ENCODE data around the gene PGM2.
"Not testable (repeated sequence)": the region's sequence is repeated elsewhere in the genome, so short reads cannot be mapped to it uniquely, and the experiment has no call there.

The PGM2 gene

DNA sequence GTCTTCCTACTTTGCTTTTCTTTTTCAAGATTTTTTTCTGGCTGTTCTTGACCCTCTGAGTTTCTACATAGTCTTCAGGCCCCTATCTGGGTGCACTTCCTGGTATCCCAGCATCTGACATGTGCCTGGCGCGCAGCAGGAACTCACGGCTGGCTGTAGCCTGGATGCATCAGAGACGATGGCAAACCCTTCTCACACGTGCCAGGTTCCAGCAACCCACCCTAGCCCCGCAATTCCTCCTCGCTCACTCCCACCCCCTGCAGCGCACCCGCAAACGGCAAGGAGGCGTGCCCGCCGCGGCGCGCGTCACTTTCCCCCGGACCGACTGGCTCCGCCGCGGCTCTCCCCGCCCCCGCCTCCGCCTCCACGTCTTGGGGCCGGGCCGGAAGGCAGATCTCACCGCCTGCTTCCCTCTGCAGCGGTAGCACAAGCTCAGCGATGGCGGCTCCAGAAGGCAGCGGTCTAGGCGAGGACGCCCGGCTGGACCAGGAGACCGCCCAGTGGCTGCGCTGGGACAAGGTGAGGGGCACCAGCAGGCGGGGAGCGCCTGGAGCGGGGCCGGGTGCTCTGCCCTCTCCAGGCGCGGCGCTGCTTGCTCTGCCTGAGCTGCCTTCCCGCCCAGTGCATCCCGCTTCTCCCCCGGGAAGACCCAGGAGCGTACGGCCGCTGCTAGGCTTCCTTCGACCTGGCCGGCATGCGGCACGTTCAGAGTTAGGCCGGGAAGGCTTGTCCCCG is at the start of gene PGM2:
Gene PGM2, plus strand, starts transcription at position 392 of the 735 bp plus-strand sequence. Its CDS starts 47 bp downstream, at position 439.
- DNase-seq (ENCODE audit: low spot score): peak; percentile 95

- no peak for DNase-seq (ENCODE audit: low spot score)
These were observed 46.6 kb upstream of the PGM2 start for GRCh38 chr4:37779896-37780295.

DNA sequence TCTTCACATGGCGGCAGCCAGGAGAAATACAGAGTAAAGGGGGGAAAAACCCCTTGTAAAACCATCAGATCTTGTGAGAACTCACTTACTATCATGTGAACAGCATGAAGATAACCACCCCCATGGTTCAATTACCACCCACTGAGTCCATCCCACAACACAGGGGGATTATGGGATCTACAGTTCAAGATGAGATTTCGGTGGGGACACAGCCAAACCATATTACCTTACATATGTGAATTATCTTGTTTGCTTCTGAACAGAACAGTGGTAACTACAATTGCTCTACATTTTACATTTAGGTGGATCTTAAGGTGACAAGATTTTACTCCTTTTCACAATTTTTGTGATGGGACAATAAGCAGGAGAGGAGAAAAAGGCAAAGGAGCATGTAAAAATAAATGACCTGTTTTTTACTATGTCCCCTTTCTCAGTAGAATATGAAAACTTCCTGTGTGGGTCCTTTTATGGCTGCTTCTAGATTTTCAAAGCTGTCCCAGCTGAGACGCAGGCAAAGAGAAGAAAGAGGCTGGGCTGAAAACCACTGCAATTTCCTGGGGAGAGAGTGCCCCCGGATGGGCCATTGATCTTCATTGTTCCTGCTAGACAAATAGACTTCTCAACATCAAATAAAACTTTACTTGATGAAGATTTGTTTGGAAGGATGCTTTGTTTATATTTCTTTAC is 45.9 kb upstream of the PGM2 start:
- peak; percentile 20 for DNase-seq (ENCODE audit: low spot score)

DNA sequence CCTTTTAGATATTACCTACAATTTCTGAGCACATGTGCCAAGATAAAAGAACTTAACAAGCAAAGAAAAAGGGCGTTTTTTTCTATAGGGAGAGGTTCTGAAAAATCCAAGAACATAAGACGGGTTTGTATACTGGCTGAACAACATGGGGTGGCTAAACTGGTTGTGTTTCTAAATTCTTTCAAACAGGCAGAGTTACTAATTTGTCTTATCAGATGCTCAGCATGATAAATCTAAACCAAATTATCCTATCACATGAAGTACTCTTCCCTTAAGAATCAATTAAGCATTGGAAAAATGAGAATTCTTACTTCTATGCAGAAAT is 45.4 kb upstream of the PGM2 start:
- no peak for DNase-seq (ENCODE audit: low spot score)

GRCh38 chr4:37786267-37786666 is 40.2 kb upstream of the PGM2 start:
- not testable (repeated sequence) for DNase-seq (ENCODE audit: low spot score)

DNA sequence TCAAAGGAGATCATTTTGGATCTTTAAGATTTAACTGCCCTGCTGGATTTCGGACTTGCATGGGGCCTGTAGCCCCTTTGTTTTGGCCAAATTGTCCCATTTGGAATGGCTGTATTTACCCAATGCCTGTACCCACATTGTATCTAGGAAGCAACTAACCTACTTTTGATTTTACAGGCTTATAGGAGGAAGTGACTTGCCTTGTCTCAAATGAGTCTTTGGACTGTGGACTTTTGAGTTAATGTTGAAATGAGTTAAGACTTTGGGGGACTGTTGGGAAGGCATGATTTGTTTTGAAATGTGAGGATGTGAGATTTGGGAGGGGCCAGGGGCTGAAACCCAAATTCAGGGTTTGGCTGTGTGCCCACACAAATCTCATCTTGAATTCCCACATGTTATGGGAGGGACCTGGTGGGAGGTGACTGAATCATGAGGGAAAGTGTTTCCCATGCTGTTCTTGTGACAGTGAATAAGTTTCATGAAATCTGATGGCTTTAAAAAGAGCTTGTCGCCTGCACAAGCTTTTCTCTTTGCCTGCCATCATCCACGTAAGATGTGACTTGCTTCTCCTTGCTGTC is 38.5 kb upstream of the PGM2 start:
- not testable (repeated sequence) for DNase-seq (ENCODE audit: low spot score)

DNA sequence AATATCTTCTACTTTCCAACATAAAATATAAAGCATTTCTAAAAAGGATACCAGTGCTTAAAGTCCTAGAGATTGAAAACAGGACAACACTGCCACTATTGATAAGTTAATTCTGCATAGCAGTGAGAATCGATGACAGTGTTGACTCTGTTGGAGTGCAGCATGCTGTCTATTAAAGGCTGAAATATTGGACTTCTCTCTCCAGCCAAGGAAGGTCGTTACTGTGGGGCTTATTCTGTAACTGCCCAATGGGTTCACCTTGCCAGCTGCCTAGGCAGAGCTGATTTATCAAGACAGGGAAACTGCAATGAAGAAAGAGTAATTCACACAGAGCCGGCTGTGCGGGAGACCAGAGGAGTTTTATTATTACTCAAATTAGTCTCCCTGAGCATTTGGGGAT is 37.7 kb upstream of the PGM2 start:
- no peak for DNase-seq (ENCODE audit: low spot score)

GRCh38 chr4:37792241-37792640 is 34.2 kb upstream of the PGM2 start:
- no peak for DNase-seq (ENCODE audit: low spot score)

DNA sequence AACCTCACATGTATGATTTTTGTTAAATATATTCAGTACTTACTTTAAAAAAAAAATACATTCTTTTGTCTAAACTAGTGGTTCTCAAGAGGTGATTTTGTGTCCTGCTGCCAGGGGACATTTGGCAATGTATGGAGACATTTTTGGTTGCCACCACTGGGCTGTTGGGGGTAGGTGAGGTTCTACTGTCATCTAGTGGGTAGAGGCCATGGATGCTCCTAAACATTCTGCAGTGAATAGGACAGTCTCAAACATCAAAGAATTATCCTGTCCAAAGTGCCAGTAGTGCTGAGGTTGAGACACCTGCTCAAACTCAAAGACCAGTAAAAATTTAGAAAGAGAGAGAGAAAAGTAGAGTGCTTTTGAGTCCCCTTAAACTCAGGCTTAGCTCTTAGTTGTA is 32.9 kb upstream of the PGM2 start:
- DNase-seq (ENCODE audit: low spot score): peak; percentile 17

DNA sequence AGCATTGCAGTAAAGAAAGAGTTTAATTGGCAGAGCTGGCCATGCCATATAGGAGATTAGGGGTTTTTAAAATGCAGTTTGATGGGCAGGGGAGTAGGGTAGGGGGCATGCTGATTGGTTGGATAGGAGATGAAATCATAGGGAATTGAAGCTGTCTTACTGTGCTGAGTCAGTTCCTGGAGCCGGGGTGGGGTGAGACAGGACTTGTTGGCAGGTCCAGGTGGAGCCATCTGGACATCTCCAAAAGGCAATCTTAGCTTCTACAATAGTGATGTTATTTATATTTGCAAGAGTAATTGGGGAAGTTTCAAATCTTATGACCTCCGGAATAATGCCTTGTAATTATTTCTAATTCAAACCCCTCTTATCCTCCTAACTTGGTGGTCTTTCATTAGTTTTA is 32.4 kb upstream of the PGM2 start:
- DNase-seq (ENCODE audit: low spot score): no peak

- DNase-seq (ENCODE audit: low spot score): no peak
These were observed 30.8 kb upstream of the PGM2 start for GRCh38 chr4:37795581-37796195.

- no peak for DNase-seq (ENCODE audit: low spot score)
These were observed 29.1 kb upstream of the PGM2 start for GRCh38 chr4:37797374-37797773.

DNA sequence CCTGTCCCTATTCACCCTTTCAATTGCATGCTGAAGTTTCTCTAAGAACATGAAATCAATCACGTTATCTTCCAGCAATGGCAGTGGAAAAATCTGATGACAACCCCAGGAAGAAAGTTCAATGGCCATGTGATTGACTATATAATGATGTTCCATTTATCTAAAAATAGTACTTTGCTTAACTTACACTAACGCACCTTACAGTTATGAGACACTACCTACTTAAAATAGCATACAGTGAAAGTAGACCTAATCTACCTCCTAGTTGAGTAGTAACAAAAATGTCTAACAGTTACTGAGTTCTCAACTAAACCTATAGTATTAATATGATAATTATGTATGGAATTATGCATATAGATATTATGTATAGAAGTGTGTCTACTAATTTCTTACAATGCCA is 28.6 kb upstream of the PGM2 start:
- DNase-seq (ENCODE audit: low spot score): no peak

- no peak for DNase-seq (ENCODE audit: low spot score)
These were observed 27.9 kb upstream of the PGM2 start for GRCh38 chr4:37798616-37799015.

DNA sequence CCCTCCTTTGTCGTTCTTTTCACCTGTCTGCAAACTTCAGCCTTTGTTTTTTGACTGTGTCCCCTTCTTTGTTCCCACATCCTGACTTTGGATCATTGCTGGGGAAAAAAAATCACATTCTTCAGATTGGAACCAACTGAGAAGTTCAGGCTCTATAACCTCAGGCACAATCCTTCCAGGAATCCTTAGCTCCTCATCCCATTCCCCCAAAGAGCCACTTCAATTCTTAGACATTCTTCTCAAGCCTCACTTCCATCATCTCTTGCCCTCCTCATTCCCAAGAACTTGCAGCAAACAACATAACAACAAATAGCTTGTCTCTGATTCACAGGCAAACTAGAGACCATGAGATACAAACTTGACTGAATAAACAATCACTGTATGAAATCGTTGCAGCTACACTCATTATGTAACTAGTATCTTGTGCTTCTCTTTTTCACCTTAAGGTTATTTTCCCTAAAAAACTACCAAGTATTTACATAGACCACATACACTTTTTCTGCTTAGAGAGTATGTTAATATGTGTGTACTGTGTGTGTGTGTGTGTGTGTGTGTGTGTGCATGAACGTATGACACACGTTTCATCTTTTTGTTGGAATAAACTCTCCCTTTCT is 26.4 kb upstream of the PGM2 start:
- no peak for DNase-seq (ENCODE audit: low spot score)

GRCh38 chr4:37802068-37802666 is 24.3 kb upstream of the PGM2 start:
- DNase-seq (ENCODE audit: low spot score): peak; percentile 71

DNA sequence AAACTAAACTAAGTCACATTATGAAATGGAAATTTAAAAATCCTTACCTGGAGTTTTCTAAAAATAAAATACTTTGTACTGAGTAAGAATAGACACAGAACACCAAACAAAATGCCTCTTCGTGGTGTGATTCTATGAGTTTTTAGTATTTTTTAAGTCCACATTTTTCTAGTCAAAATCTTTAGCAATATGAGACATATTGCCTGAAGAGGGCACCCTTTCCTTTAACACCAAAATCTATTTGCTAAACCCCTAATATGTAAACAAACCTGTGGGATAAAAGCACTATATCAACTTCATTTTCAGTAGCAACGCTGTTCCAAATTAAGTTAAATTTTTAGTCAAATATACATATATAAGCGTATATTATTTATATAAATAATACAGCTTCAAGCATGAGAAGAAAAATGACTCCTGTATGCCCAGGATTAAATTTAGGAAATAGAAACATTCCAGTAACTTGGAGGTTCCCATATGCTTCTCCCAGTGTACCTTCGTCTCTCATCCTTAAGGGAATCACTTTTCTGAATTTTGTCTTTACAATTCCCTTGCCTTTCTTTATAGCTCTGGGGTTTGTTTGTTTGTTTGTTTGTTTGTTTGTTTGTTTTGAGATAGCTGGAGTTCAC is 23.0 kb upstream of the PGM2 start:
- peak; percentile 36 for DNase-seq (ENCODE audit: low spot score)

DNA sequence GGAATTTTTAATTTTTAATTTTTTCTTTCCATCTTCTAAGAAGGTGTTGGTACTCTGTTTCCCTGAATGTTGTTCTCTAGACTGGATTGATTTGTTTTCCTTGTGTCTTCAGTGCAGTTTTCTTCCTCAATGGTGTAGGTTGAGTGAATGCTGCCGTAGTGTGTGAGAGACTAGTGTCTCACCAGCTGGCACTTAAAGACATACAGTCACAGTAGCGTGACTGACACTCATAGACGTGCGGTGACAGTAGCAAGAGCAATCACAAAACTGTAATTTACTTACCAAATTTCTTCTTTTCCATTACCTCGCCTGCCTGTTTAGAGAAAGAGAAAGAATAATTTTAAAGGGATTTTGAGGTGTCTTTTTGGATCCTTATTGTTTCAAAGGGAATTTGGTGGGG is 21.4 kb upstream of the PGM2 start:
- no peak for DNase-seq (ENCODE audit: low spot score)

GRCh38 chr4:37812713-37813112 is 13.8 kb upstream of the PGM2 start:
- DNase-seq (ENCODE audit: low spot score): peak; percentile 47

GRCh38 chr4:37815591-37815990 is 10.9 kb upstream of the PGM2 start:
- DNase-seq (ENCODE audit: low spot score): no peak

- DNase-seq (ENCODE audit: low spot score): no peak
These were observed 10.5 kb upstream of the PGM2 start for GRCh38 chr4:37816006-37816405.

DNA sequence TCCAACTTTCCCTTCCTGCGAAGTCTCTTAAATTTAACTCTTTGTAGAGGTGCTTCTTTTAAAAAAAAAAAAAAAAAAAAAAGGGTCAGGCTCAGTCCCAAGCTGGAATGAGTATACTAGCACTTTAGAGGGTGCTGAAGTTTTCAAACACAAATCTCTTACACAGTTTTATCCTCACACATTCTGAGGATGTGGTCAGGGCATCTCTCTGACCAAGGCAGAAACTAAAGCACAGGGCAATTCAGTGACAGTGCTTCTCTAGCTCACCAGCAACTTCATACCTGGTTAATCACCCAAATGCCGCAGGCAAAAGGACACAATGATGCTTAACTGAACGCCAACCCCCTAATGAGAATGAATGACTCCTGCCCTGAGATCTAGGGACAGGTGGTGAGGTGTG is 9.8 kb upstream of the PGM2 start:
- no peak for DNase-seq (ENCODE audit: low spot score)

Data from AG20443 (cell line).